GM12891 (cell line): ENCODE data around the gene CALN1.

Experiments used
- POLR2A ChIP-seq: IDR thresholded peaks from 2 replicates; pipeline ENCODE4 v1.6.1; 2011; ENCODE audit warnings: low read depth, low read length, control low read depth
- POLR2AphosphoS5 ChIP-seq: IDR thresholded peaks from 2 replicates; pipeline ENCODE4 v1.6.1; 2011; ENCODE audit warnings: low read depth, low read length, control low read depth
- SPI1 ChIP-seq: IDR thresholded peaks from 2 replicates; pipeline ENCODE4 v1.6.1; 2011; ENCODE audit warnings: low read depth, low read length, control low read depth

DNA sequence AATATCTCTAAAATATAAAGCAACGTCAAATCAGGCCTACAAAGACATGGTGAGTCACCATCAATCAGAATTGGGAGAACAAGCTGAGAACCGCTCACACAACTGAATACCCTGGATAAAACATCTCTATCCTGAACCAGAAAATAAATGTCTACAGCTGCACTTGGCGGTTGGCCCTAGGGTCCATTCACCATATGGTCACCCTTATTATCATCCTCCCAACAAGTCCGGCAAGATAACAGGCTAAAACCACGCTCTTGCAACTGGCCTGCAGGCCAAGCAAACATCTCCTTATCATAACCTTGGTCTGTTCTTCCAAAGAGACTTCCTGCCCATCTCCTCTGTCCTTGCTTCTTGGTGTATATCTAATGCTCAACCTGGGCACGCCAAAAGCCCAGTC lies 310.7 kb downstream of the CALN1 start:
- TF ChIP-seq POLR2A (no peak), SPI1 (no peak), POLR2AphosphoS5 (no peak)
